Mammary epithelial cell (primary cell): ENCODE measurements around the gene RPL37A.

Source experiments
- EZH2 ChIP-seq: IDR thresholded peaks from 2 replicates; pipeline ENCODE4 v1.6.1; 2012; ENCODE audit warnings: low read length, inconsistent platforms, borderline replicate concordance
- TF ChIP-seq, protein P1 (sequence below), 2 donors: IDR thresholded peaks in 1 of 2; conservative IDR thresholded peaks in 1 of 2; 2 replicates each; pipeline ENCODE4 v1.5.1; 2011 to 2012; ENCODE audit warnings: inconsistent platforms in 2 of 2, low read length in 2 of 2, mild to moderate bottlenecking in 2 of 2, control low read depth in 1 of 2, low read depth in 1 of 2; ENCODE audit not compliant: insufficient read depth in 1 of 2; ENCODE audit errors: extremely low read depth in 1 of 2

DNA sequence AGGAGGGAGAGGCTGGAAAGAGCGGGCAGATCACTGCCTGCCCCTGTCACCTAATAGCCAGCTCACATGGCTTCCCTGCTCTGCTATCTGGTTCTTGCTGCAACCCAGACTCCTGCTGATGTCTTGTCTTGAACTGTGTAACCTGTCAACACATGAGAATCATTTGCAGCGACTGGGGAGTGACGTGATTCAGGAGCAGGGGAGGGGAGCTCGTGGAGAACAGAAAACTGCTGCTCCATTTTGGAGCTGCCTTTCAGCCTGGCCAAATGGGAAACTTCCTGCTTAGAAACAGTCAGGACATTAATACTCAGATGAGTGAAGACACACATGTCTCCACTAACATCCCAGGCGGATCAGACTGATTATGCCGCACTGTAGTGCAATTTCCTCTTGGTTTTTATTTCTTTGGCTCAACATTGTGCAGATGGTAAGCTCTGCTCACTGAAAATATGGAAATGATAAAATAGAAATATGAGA lies 38.1 kb downstream of the RPL37A start:
- TF ChIP-seq, protein P1, sequence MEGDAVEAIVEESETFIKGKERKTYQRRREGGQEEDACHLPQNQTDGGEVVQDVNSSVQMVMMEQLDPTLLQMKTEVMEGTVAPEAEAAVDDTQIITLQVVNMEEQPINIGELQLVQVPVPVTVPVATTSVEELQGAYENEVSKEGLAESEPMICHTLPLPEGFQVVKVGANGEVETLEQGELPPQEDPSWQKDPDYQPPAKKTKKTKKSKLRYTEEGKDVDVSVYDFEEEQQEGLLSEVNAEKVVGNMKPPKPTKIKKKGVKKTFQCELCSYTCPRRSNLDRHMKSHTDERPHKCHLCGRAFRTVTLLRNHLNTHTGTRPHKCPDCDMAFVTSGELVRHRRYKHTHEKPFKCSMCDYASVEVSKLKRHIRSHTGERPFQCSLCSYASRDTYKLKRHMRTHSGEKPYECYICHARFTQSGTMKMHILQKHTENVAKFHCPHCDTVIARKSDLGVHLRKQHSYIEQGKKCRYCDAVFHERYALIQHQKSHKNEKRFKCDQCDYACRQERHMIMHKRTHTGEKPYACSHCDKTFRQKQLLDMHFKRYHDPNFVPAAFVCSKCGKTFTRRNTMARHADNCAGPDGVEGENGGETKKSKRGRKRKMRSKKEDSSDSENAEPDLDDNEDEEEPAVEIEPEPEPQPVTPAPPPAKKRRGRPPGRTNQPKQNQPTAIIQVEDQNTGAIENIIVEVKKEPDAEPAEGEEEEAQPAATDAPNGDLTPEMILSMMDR (conservative IDR thresholded peaks at IDR 0.05 in 1 of 2, IDR thresholded peaks at IDR 0.05 in 1 of 2; ENCODE audit: extremely low read depth in 1 of 2, insufficient read depth in 1 of 2, low read depth in 1 of 2, low read length in 2 of 2): no peak
- no peak for TF ChIP-seq EZH2
